ENCODE results near the gene DNAJC8. TPM values are rescaled to one million over a fixed set of nuclear protein-coding genes. Genes with fewer than 3 reads are reported as not detected.
A peak's percentile ranks its signal among the peaks of the same experiment; 100 is the strongest.

The DNAJC8 gene
- polyA plus RNA-seq, 3 donors: 30.6 to 118 (median 113) TPM

DNA sequence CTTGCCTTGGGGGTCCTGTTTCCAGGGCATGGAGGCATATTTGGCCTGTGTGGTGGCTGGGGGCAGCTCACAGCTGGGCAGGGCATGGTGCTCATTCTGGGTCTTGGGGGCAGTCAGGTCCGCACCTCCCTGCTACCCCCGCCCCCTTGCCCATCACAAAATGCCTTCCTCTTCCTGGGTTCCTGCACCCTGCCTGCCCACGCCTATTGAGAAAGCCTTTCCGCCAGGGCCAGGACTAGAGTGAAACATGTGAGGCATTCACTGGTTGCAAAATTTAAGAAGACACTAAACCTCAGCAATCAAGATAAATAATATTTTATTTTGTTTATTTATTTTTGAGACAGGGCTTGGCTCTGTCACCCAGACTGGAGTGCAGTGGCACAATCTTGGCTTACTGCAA, 76.0 kb downstream of the DNAJC8 start:
- Histone ChIP-seq H4K20me1 (ENCODE audit: insufficient read depth, low read length) (peaks cover 54% of the 10 kb centered on the region), H2AFZ (ENCODE audit: insufficient read depth, low read depth, low read length, poor library complexity, severe bottlenecking) (no peak overlapping the region), H3K36me3 (replicated peaks in 1 of 2; ENCODE audit: control insufficient read depth in 1 of 2, insufficient read depth in 2 of 2, low read length in 2 of 2) (peaks cover 13 to 25% of the 10 kb centered on the region in 2 donors), H3K9ac (ENCODE audit: insufficient read depth, low read length, poor library complexity, severe bottlenecking) (no peak overlapping the region), H3K4me2 (replicated peaks; ENCODE audit: extremely low read depth, low read length, poor library complexity, severe bottlenecking) (peak overlapping the region; percentile 66), H3K9me3 (replicated peaks in 1 of 2; ENCODE audit: control insufficient read depth in 1 of 2, insufficient read depth in 1 of 2, low read length in 2 of 2) (no peaks in the 10 kb centered on the region), H3K27me3 (ENCODE audit: control insufficient read depth in 2 of 2, insufficient read depth in 2 of 2, low read length in 2 of 2) (no peaks in the 10 kb centered on the region), H3K4me3 (replicated peaks in 1 of 3; ENCODE audit: low read depth in 2 of 3, low read length in 3 of 3) (peak overlapping the region in 1 of 3 experiments; percentile 46), H3K79me2 (ENCODE audit: insufficient read depth, low read length) (peaks cover 100% of the 10 kb centered on the region), H3K4me1 (ENCODE audit: control insufficient read depth in 1 of 2, insufficient read depth in 2 of 2, low read length in 2 of 2) (peaks cover 92 to 98% of the 10 kb centered on the region in 2 donors), H3K27ac (ENCODE audit: low read depth in 1 of 2, low read length in 2 of 2) (peak overlapping the region; percentile 75 to 76)
- DNase-seq: peak; percentile 71 to 78 (median 77)
- Mint-ChIP-seq H3K27me3 (ENCODE audit: low read depth in 3 of 3) (no peaks in the 10 kb centered on the region), H3K4me1 (peaks cover 87% of the 10 kb centered on the region), H3K9me3 (peaks cover 0 to 3% (median 0%) of the 10 kb centered on the region in 7 donors), H3K36me3 (peaks cover 43 to 78% of the 10 kb centered on the region in 2 donors), H3K27ac (peak overlapping the region; percentile 81 to 97 (median 87)), H3K4me3 (peak overlapping the region; percentile 56 to 63)
- intact Hi-C loops (cut with micrococcal nuclease): loop anchor here (5.0 kb wide), 1 partner anchor 65 kb away; no protein-coding TSS in a partner anchor
- TF ChIP-seq, protein P1, sequence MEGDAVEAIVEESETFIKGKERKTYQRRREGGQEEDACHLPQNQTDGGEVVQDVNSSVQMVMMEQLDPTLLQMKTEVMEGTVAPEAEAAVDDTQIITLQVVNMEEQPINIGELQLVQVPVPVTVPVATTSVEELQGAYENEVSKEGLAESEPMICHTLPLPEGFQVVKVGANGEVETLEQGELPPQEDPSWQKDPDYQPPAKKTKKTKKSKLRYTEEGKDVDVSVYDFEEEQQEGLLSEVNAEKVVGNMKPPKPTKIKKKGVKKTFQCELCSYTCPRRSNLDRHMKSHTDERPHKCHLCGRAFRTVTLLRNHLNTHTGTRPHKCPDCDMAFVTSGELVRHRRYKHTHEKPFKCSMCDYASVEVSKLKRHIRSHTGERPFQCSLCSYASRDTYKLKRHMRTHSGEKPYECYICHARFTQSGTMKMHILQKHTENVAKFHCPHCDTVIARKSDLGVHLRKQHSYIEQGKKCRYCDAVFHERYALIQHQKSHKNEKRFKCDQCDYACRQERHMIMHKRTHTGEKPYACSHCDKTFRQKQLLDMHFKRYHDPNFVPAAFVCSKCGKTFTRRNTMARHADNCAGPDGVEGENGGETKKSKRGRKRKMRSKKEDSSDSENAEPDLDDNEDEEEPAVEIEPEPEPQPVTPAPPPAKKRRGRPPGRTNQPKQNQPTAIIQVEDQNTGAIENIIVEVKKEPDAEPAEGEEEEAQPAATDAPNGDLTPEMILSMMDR (IDR thresholded peaks at IDR 0.05): no peak
- 0% methylated on average over 1 of the region's 4 CpGs for WGBS (ENCODE audit: insufficient coverage)

DNA sequence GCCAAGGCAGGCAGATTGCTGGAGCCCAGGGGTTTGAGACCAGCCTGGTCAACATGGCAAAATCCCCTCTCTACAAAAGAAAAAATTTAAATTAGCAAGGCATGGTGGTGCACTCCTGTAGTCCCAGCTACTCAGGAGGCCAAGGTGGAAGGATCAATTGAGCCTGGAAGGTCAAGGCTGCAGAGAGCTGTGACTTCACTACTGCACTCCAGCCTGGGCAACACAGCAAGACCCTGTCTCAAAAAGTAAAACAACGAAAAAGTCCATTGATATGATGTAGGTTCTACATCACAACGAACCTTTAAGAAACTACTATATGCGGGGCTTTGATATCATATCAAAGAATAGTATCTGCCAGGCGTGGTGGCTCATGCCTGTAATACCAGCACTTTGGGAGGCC, 77.2 kb downstream of the DNAJC8 start:
- Histone ChIP-seq H3K27me3 (ENCODE audit: control insufficient read depth in 2 of 2, insufficient read depth in 2 of 2, low read length in 2 of 2) (no peaks in the 10 kb centered on the region), H3K27ac (ENCODE audit: low read depth in 1 of 2, low read length in 2 of 2) (peak overlapping the region; percentile 68 to 75), H3K4me1 (ENCODE audit: control insufficient read depth in 1 of 2, insufficient read depth in 2 of 2, low read length in 2 of 2) (peaks cover 80 to 86% of the 10 kb centered on the region in 2 donors), H3K79me2 (ENCODE audit: insufficient read depth, low read length) (peaks cover 100% of the 10 kb centered on the region), H4K20me1 (ENCODE audit: insufficient read depth, low read length) (peaks cover 54% of the 10 kb centered on the region), H3K9ac (ENCODE audit: insufficient read depth, low read length, poor library complexity, severe bottlenecking) (no peak overlapping the region), H2AFZ (ENCODE audit: insufficient read depth, low read depth, low read length, poor library complexity, severe bottlenecking) (no peak overlapping the region), H3K4me2 (replicated peaks; ENCODE audit: extremely low read depth, low read length, poor library complexity, severe bottlenecking) (no peak overlapping the region), H3K4me3 (replicated peaks in 1 of 3; ENCODE audit: low read depth in 2 of 3, low read length in 3 of 3) (no peak overlapping the region), H3K36me3 (replicated peaks in 1 of 2; ENCODE audit: control insufficient read depth in 1 of 2, insufficient read depth in 2 of 2, low read length in 2 of 2) (peaks cover 22 to 37% of the 10 kb centered on the region in 2 donors), H3K9me3 (replicated peaks in 1 of 2; ENCODE audit: control insufficient read depth in 1 of 2, insufficient read depth in 1 of 2, low read length in 2 of 2) (no peaks in the 10 kb centered on the region)
- peaks cover 48 to 81% of the 10 kb centered on the region in 2 donors for H3K36me3 Mint-ChIP-seq
- no peaks in the 10 kb centered on the region for H3K27me3 Mint-ChIP-seq (ENCODE audit: low read depth in 3 of 3)
- no peak for DNase-seq
- peak overlapping the region; percentile 80 to 97 (median 90) for H3K27ac Mint-ChIP-seq
- peaks cover 0 to 3% (median 0%) of the 10 kb centered on the region in 7 donors for H3K9me3 Mint-ChIP-seq
- no peak overlapping the region for H3K4me3 Mint-ChIP-seq
- TF ChIP-seq, protein P1 (IDR thresholded peaks at IDR 0.05): no peak
- H3K4me1 Mint-ChIP-seq: peaks cover 75% of the 10 kb centered on the region
- 100% methylated on average over 3 of the region's 4 CpGs for WGBS (ENCODE audit: insufficient coverage)
- intact Hi-C loops (cut with micrococcal nuclease): loop anchor here (5.0 kb wide), 1 partner anchor 63 kb away; no protein-coding TSS in a partner anchor
